Uterus (tissue), 4 donors: ENCODE results near the gene TIAM1. TPM values are rescaled to one million over a fixed set of nuclear protein-coding genes. Genes with fewer than 3 reads are reported as not detected.

Experiments
- DNase-seq, 2 donors: peaks; one replicate each; pipeline ENCODE4 v3.0.0-alpha.2; 2019 to 2020
- H3K27ac ChIP-seq, 2 donors: fragments of 200-600 bp; sonication (generic); 1 replicate in 1 of 2; 2 replicates in 1 of 2; pipeline ENCODE4 v1.5.1; 2016 to 2018
- H3K27me3 ChIP-seq, 2 donors: fragments of 200-600 bp; sonication (generic); one replicate each; pipeline ENCODE4 v1.5.1; 2018 to 2019; ENCODE audit warnings: control low read depth in 1 of 2
- H3K36me3 ChIP-seq, 2 donors: fragments of 200-600 bp; sonication (generic); one replicate each; pipeline ENCODE4 v1.5.1; 2019; ENCODE audit warnings: control low read depth in 1 of 2
- H3K4me1 ChIP-seq, 2 donors: fragments of 200-600 bp; sonication (generic); one replicate each; pipeline ENCODE4 v1.5.1; 2018 to 2019; ENCODE audit warnings: control low read depth in 1 of 2
- H3K4me3 ChIP-seq, 2 donors: fragments of 200-600 bp; sonication (generic); 1 replicate in 1 of 2; 2 replicates in 1 of 2; pipeline ENCODE4 v1.5.1; 2018 to 2019; ENCODE audit warnings: mild to moderate bottlenecking in 1 of 2
- H3K9me3 ChIP-seq, 2 donors: fragments of 200-600 bp; sonication (generic); one replicate each; pipeline ENCODE4 v1.5.1; 2019; ENCODE audit warnings: control low read depth in 1 of 2
- CTCF ChIP-seq, 4 experiments: fragments of 200-600 bp in 2 of 4; fragments of 450-650 bp in 2 of 4; sonication (generic) in 2 of 4; IDR thresholded peaks; one replicate each; pipeline ENCODE4 v1.5.1; 2016 to 2019; ENCODE audit warnings: antibody characterized with exemption in 4 of 4, mild to moderate bottlenecking in 2 of 4, moderate library complexity in 1 of 4
- POLR2A ChIP-seq, 2 donors: fragments of 450-650 bp; IDR thresholded peaks; one replicate each; pipeline ENCODE4 v1.6.1; 2016; ENCODE audit warnings: antibody characterized with exemption in 2 of 2, mild to moderate bottlenecking in 1 of 2, moderate library complexity in 1 of 2
- intact Hi-C: fragments of 100-400 bp; cut with DNase I; formaldehyde crosslinking; loops from one replicate; pipeline ENCODE4 v1.15.1; 2023; ENCODE audit warnings: low total_unique reads
- total RNA-seq, 4 donors: library from RNA; depleted of rRNA in 3 of 4; stranded (reverse); fragments of >200 nt in 3 of 4; gene quantifications; one replicate each; pipeline versions ENCODE4 v1.1.0 to v1.2.4, GENCODE V29; 2014 to 2023
- donor health status: DM: yes; HTN: yes; CAD: no.

TIAM1 gene
- total RNA-seq, 4 donors from 2014 or later, result 14.4 to 74.9 (median 39.5) TPM

GRCh38 chr21:31332525-31332924 is 11.5 kb downstream of the TIAM1 start:
- Histone ChIP-seq H3K27ac (no peak overlapping the region), H3K9me3 (no peaks in the 10 kb centered on the region), H3K4me1 (no peaks in the 10 kb centered on the region), H3K4me3 (no peak overlapping the region), H3K27me3 (no peaks in the 10 kb centered on the region), H3K36me3 (no peaks in the 10 kb centered on the region)
- intact Hi-C loops, result no loop called here
- no peak for DNase-seq
- TF ChIP-seq POLR2A (IDR thresholded peaks at IDR 0.05), result no peak

- no peak for DNase-seq
- intact Hi-C loops, result no loop called here
- TF ChIP-seq CTCF (IDR thresholded peaks at IDR 0.05), result no peak
- no peak for TF ChIP-seq POLR2A (IDR thresholded peaks at IDR 0.05)
These were observed 12.8 kb downstream of the TIAM1 start for GRCh38 chr21:31331231-31331630.

GRCh38 chr21:31330144-31330483 is 13.9 kb downstream of the TIAM1 start:
- TF ChIP-seq CTCF (IDR thresholded peaks at IDR 0.05), result no peak
- no peak for TF ChIP-seq POLR2A (IDR thresholded peaks at IDR 0.05)
- no peak overlapping the region for H3K27ac ChIP-seq
- intact Hi-C loops, result no loop called here
- DNase-seq, result no peak
- H3K4me1 ChIP-seq, result no peaks in the 10 kb centered on the region
- no peaks in the 10 kb centered on the region for H3K36me3 ChIP-seq
- no peaks in the 10 kb centered on the region for H3K9me3 ChIP-seq
- no peaks in the 10 kb centered on the region for H3K27me3 ChIP-seq
- no peak overlapping the region for H3K4me3 ChIP-seq

More at GRCh38 chr21:31331231-31331630, 12.8 kb downstream of the TIAM1 start:
- Histone ChIP-seq H3K4me3 (no peak overlapping the region), H3K36me3 (no peaks in the 10 kb centered on the region), H3K4me1 (no peaks in the 10 kb centered on the region), H3K27me3 (no peaks in the 10 kb centered on the region), H3K9me3 (no peaks in the 10 kb centered on the region), H3K27ac (no peak overlapping the region)

- DNase-seq, result no peak
- H3K4me1 ChIP-seq, result no peaks in the 10 kb centered on the region
- no peak overlapping the region for H3K27ac ChIP-seq
- H3K27me3 ChIP-seq, result no peaks in the 10 kb centered on the region
- no peaks in the 10 kb centered on the region for H3K36me3 ChIP-seq
- TF ChIP-seq POLR2A (IDR thresholded peaks at IDR 0.05) (no peak), CTCF (IDR thresholded peaks at IDR 0.05) (no peak)
- H3K9me3 ChIP-seq, result no peaks in the 10 kb centered on the region
- H3K4me3 ChIP-seq, result no peak overlapping the region
- intact Hi-C loops, result no loop called here
These were observed 14.5 kb downstream of the TIAM1 start for GRCh38 chr21:31329456-31330143.

GRCh38 chr21:31326522-31327242 is 17.4 kb downstream of the TIAM1 start:
- Histone ChIP-seq H3K9me3 (no peaks in the 10 kb centered on the region), H3K4me1 (no peaks in the 10 kb centered on the region), H3K36me3 (no peaks in the 10 kb centered on the region), H3K27me3 (no peaks in the 10 kb centered on the region), H3K27ac (no peak overlapping the region), H3K4me3 (no peak overlapping the region)
- TF ChIP-seq CTCF (IDR thresholded peaks at IDR 0.05), result no peak
- no peak for TF ChIP-seq POLR2A (IDR thresholded peaks at IDR 0.05)
- no peak for DNase-seq
- intact Hi-C loops, result no loop called here
